GM23338 (cell line): Measurements from ENCODE around the gene ZBTB24.

Experiments
- CREB1 ChIP-seq: fragments of 250-450 bp; sonication (Bioruptor Pico); IDR thresholded peaks from 2 replicates; pipeline ENCODE4 v1.5.0; 2020; ENCODE audit warnings: low read depth, mild to moderate bottlenecking, moderate library complexity
- CTCF ChIP-seq, 2 experiments: fragments of 200-600 bp in 1 of 2; sonication (generic) in 1 of 2; conservative IDR thresholded peaks; 2 replicates each; pipeline versions ENCODE4 v1.5.1 to v1.6.1; 2016 to 2017; ENCODE audit warnings: antibody characterized with exemption in 2 of 2, low read depth in 2 of 2, mild to moderate bottlenecking in 2 of 2, moderate library complexity in 1 of 2
- ETS1 ChIP-seq: IDR thresholded peaks from 2 replicates; pipeline ENCODE4 v1.6.1; 2016; ENCODE audit warnings: antibody characterized with exemption
- EZH2 ChIP-seq: fragments of 200-600 bp; sonication (generic); IDR thresholded peaks from one replicate; pipeline ENCODE4 v1.8.0; 2017; ENCODE audit warnings: antibody characterized with exemption, mild to moderate bottlenecking, low read depth; ENCODE audit not compliant: unreplicated experiment
- EZH2phosphoT487 ChIP-seq: fragments of 200-600 bp; sonication (generic); IDR thresholded peaks from one replicate; pipeline ENCODE4 v1.8.1; 2018; ENCODE audit warnings: antibody characterized with exemption; ENCODE audit not compliant: unreplicated experiment
- JUNB ChIP-seq: IDR thresholded peaks from one replicate; pipeline ENCODE4 v1.6.1; 2016; ENCODE audit warnings: antibody characterized with exemption; ENCODE audit not compliant: unreplicated experiment
- NANOG ChIP-seq: IDR thresholded peaks from 2 replicates; pipeline ENCODE4 v1.6.1; 2016; ENCODE audit warnings: antibody characterized with exemption, borderline replicate concordance
- POLR2AphosphoS5 ChIP-seq: IDR thresholded peaks from 2 replicates; pipeline ENCODE4 v1.6.1; 2016; ENCODE audit warnings: antibody characterized with exemption, low read depth
- REST ChIP-seq: IDR thresholded peaks from one replicate; pipeline ENCODE4 v1.6.1; 2018; ENCODE audit warnings: antibody characterized with exemption; ENCODE audit not compliant: unreplicated experiment

- TF ChIP-seq CTCF (conservative IDR thresholded peaks at IDR 0.05; ENCODE audit: low read depth in 2 of 2) = no peak
- no peak for TF ChIP-seq JUNB
- TF ChIP-seq EZH2 = no peak
- TF ChIP-seq EZH2phosphoT487 = no peak
- no peak for TF ChIP-seq REST
- TF ChIP-seq POLR2AphosphoS5 = no peak
- TF ChIP-seq ETS1 = no peak
- no peak for TF ChIP-seq CREB1 (CRISPR knock-in tag)
- TF ChIP-seq NANOG = no peak
Measured at GRCh38 chr6:109428889-109429477, 54.0 kb downstream of the ZBTB24 start.
